ENCODE measurements around the gene GGT7.
"Not testable (repeated sequence)": the region's sequence is repeated elsewhere in the genome, so short reads cannot be mapped to it uniquely, and the experiment has no call there.

The GGT7 gene

GRCh38 chr20:34834459-34834893, 38.2 kb downstream of the GGT7 start:
- DNase-seq: no peak

GRCh38 chr20:34831936-34832335, 40.7 kb downstream of the GGT7 start:
- no peak for DNase-seq

DNA sequence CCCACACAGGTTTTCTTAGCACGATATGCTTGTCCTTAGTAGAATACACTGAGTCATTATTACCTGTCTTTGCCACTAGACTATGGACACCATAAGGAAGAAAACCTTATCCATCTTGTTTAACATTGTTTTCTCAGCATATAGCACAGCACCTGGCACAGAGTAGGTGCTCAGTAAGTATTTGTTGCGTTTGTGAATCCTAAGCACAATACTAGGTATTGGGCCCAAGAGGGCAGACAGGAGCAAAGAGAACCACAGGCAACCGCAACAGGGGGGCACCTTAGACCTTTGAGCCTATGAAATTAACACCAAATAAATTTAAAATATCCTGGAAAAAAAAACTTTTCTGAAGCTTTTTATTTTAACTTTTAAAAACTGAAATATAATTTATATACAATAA, 43.5 kb downstream of the GGT7 start:
- no peak for DNase-seq

GRCh38 chr20:34825530-34826362, 46.9 kb downstream of the GGT7 start, which contains the start of gene NCOA6:
Gene NCOA6 (minus strand): TSS chr20:34825651. CDS start chr20:34782355, 43,296 bp downstream.
- DNase-seq: peak; percentile 47

- peak; percentile 35 for DNase-seq
These were observed 47.7 kb downstream of the GGT7 start for GRCh38 chr20:34824806-34825529.

GRCh38 chr20:34824452-34824805, 48.2 kb downstream of the GGT7 start:
- peak; percentile 53 for DNase-seq

- DNase-seq: no peak
These were observed 48.6 kb downstream of the GGT7 start for GRCh38 chr20:34824026-34824425.

DNA sequence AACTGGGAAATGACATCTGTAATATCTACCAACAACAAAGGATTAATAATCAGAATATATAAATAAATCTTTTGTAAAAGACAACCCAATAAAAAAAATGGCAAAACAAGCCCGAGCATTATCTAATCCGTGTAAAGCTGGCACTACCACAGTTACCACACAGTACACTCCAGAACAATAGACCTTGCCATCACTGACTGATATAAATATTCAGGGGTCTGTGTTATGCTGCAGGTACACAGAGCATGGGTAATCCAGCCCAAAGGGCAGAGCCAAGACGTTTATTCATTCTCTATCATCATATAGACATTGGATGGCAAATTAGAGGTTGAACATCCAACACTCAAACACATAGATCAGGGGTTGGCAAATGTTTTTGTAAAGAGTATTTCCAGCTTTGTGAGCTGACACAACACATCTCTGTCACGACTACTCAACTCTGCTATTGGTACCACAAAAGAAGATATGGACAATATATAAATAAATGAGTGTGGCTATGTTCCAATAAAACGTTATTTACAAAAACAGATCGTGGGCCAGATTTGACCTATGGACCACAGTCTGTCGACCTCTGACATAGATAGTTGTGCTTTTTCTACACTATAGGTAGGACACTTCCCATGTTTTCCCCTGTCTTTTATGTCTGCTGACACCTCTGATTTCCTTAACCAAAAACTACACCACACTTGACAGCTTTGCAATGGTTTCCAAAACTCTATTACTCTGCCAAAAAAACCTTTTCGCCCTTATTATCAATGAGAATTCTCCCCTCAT, 51.7 kb downstream of the GGT7 start:
- no peak for DNase-seq

DNA sequence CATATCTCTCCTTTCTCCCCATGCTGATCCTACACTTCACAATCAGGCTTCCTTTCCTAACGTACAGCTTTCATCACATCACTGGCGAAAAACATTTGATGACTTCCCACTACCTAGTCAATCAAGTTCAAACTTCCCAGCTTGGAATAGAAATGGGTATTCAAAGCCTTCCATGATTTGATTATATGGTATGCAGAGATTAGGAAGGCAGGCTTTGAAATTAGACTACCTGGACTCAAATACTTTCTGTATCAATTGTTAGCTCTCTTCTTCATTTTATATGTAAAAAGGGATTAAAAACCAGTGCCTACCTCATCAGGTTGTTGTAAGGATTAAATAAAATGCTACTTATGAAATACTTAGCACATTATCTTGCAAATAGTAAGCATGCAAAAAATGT, 54.9 kb downstream of the GGT7 start:
- no peak for DNase-seq

- DNase-seq: no peak
These were observed 55.6 kb downstream of the GGT7 start for GRCh38 chr20:34817072-34817471.

DNA sequence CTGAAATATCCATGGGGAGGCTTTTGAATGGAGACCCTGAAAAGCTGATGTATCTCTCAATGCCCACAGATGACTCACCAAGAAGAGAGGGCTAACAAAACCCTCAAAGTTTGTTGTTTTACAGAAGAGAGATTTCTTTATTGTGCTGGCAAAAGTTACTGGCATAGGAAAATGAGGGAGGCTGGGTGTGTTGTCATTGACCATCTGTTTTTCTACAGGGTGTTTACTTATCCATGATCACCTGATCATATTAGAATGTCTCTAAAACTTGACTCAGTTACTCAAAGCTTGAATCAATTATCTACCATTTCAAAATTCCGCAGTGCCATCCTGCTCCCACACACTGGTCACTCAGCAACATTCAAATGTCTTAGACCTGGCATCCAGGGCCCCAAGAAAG, 57.0 kb downstream of the GGT7 start:
- DNase-seq: no peak

- no peak for DNase-seq
These were observed 64.1 kb downstream of the GGT7 start for GRCh38 chr20:34808583-34808982.

DNA sequence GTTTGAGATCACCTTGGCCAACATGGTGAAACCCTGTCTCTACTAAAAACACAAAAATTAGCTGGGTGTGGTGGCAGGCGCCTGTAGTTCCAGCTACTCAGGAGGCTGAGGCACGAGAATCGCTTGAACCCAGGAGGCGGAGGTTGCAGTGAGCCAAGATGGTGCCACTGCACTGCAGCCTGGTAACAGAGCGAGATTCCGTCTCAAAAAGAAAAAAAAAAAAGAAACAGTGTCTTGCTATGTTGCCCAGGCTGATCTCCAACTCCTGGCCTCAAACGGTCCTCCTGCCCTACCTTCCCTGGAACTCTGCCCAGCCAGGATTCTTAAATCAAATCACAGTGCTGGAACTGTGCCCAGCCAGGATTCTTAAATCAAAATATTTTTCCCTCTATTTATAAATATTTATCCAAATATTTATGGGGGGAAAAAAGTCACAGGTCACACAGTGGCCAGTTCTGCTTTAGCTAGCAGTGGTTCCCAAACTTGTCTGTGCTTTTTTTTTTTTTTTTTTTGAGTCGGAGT, 64.7 kb downstream of the GGT7 start:
- not testable (repeated sequence) for DNase-seq

- DNase-seq: no peak
These were observed 66.4 kb downstream of the GGT7 start for GRCh38 chr20:34806255-34806654.

GRCh38 chr20:34798871-34799270, 73.8 kb downstream of the GGT7 start:
- DNase-seq: no peak

GRCh38 chr20:34798328-34798727, 74.3 kb downstream of the GGT7 start:
- no peak for DNase-seq

DNA sequence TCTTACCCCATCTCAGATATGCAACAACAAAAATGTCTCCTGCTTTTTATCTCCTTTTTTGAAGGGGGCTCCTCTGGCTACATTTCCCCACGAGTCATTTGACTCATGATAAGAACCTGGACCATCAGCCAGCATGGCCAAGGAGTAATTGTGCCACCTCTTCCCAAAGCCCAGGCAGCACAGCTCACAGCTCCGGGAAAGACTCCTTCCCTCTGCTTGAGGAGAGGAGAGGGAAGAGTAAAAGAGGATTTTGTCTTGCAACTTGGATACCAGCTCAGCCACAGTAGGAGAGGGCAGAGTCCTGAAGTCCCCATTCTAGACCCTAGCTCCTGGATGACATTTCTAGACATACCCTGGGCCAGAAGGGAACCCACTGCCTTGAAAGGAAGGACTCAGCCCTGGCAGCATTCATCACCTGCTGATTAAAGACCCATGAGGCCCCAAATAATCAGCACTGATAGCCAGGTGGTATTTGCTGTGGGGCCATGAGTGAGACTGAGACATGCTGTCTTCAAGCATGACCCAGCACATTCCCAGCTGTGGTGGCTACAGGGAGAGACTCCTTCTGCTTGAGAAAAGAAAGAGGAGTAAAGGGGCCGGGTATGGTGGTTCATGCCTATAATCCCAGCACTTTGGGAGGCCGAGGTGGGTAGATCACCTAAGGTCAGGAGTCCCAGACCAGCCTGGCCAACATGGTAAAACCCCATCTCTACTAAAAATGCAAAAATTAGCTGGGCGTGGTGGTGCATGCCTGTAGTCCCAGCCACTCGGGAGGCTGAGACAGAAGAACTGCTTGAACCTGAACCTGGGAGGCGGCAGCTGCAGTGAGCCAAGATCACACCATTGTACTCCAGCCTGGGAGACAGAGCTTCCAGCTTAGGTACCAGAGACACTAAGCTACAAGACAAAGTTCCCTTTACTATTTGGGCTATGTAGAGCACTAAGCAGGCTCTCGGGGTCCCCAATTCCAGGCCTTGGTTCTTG, 75.4 kb downstream of the GGT7 start:
- DNase-seq: no peak

Measured in 8988T (cell line).